ENCODE measurements around the gene SLC22A5.

The SLC22A5 gene

DNA sequence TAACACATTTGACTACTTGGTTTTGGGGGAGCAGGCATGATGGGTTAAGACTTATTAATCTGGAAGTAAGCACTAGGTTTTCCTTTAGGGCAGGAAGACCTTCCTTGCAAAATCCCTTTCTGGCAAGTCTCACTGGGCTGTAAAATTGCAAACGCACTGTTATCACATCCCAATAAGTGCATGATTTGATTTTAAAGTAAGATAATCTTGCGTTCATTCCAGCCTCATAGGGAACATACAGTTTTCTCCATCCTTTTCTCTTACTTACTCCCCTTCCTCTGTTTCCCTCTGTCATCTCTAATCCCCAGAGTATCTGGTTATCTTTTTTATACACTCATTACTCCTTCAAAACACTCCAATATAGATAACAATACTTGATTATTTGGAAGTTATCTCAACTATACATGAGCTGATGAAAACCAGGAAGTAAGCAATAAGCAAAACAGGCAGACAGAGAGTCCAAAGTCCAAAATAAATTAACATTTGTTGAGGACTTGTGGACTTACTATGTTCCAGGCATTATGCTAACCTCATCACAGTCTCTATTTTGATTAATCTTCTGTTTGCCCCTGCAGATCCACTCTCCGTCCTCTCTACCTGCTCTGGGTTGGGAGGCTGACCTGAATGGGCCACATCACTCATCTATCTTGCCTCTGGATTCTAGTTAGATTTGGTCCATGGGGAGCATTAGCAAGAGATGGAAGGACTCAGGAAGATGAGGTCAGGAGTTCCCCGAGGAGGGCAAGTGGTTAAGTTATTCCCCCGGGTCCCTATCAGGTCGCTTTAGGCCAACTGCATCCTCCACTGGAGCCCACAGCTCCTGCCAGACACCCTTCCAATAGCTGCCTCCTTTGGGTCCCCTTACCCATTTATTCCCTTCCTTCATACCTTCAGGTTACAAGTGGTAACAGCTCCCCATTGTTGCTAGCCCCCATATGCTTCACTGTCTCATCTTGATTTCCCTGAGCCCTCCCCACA is 60.2 kb downstream of the SLC22A5 start:
- no peak for DNase-seq (ENCODE audit: extremely low read depth, low read depth)
- TF ChIP-seq, protein P1, sequence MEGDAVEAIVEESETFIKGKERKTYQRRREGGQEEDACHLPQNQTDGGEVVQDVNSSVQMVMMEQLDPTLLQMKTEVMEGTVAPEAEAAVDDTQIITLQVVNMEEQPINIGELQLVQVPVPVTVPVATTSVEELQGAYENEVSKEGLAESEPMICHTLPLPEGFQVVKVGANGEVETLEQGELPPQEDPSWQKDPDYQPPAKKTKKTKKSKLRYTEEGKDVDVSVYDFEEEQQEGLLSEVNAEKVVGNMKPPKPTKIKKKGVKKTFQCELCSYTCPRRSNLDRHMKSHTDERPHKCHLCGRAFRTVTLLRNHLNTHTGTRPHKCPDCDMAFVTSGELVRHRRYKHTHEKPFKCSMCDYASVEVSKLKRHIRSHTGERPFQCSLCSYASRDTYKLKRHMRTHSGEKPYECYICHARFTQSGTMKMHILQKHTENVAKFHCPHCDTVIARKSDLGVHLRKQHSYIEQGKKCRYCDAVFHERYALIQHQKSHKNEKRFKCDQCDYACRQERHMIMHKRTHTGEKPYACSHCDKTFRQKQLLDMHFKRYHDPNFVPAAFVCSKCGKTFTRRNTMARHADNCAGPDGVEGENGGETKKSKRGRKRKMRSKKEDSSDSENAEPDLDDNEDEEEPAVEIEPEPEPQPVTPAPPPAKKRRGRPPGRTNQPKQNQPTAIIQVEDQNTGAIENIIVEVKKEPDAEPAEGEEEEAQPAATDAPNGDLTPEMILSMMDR (IDR thresholded peaks at IDR 0.05; ENCODE audit: low read depth, low read length): no peak

DNA sequence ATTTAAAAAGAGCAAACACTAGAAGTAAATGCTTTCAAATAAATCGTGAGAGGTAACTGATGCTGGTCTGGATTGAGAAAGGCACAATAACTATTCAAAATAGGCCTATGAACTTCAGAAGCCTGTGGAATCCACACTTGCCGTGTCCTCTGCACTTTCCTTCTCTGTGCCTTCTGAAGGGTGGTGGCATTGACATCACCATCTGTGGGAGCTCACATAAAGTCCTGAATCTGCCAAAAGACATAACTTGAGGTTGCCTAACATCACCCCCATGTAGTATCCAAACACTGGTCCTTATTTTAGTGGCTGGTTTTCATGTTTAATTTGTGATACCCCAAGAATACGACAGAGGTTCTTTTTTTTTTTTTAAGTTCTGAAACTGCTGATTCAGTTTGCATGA is 61.2 kb downstream of the SLC22A5 start:
- TF ChIP-seq, protein P1 (IDR thresholded peaks at IDR 0.05; ENCODE audit: low read depth, low read length): no peak

DNA sequence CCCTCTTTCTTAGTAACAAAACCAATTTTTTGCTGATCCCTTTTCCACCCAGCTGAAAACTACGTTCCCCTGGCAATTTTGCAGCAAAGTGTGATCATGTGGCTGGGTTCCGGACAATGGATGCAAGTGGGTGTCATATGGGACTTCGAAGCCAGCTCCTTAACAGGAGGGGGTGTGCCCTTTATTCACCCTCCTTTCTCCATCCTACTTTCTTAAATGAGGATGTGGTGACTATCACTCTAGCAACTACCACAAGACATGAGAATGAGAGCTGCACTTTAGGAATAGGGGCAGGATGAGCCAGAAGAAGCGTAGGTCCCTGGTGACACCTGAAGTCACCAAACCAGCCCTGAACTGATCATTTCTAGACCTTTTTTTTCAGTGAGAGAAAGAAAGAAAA is 62.1 kb downstream of the SLC22A5 start:
- TF ChIP-seq, protein P1 (IDR thresholded peaks at IDR 0.05; ENCODE audit: low read depth, low read length): no peak
- DNase-seq (ENCODE audit: extremely low read depth, low read depth): no peak

More for the DNA sequence above, 61.2 kb downstream of the SLC22A5 start:
- no peak for DNase-seq (ENCODE audit: extremely low read depth, low read depth)

DNA sequence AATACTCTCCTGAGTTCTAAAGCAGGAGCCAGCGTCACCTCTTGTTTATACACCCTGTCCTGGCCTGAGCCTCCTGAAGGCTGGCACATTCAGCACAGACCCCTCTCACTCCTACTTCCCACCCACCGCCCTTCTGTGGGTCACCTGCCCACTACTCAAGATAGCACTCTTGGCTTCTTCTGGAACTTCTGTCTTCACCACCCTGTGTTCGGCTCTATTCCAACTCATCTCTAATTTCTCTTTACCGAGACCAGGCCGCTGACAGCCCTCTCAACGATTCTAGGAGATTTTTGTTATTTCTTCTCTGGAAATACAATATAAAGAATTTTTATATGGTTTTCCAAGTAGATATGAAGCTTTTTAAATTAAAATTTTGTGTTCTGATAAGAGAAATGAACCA is 63.6 kb downstream of the SLC22A5 start:
- TF ChIP-seq, protein P1 (IDR thresholded peaks at IDR 0.05; ENCODE audit: low read depth, low read length): no peak
- DNase-seq (ENCODE audit: extremely low read depth, low read depth): no peak

DNA sequence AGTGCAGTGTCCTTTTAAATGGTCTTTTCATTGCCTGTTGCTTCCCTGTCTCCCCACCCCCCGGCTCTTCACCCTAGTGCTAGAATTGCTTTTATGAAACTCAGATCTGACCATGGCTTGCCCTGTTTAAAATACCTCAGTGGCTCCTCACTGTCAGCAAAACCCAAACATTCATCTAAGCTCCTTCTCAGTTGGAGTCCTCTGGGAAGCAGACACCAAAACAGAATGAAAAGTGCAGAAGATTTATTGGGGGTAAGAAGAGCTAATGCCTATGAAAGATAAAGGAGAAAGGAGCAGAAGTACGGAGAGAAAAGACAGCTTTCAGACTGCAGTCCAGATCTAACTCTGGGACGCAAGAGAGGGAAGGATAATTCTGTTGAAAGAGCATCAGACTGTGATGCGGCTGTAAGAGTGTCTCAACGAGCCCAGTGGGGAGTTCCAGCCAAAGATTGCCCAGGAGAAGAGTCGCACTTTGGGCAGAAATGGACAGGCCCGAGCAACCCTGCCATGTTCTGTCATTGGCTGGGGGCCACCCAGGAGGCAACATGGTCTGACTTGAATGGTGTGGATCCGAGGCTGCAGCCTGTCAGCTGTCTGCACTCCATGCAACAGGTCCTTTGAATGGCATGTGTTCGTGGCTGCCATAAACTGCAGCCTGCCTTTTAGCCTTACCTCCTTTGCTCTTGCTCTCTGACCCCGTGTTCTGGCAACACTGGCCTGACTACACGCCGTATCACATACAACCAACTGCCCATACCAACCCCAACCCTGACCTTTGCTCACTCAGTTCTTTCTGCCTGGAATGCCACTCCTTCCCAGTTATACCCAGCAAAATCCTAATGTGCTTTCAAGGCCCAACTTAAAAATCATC is 65.1 kb downstream of the SLC22A5 start:
- TF ChIP-seq, protein P1 (IDR thresholded peaks at IDR 0.05; ENCODE audit: low read depth, low read length): no peak
- no peak for DNase-seq (ENCODE audit: extremely low read depth, low read depth)

DNA sequence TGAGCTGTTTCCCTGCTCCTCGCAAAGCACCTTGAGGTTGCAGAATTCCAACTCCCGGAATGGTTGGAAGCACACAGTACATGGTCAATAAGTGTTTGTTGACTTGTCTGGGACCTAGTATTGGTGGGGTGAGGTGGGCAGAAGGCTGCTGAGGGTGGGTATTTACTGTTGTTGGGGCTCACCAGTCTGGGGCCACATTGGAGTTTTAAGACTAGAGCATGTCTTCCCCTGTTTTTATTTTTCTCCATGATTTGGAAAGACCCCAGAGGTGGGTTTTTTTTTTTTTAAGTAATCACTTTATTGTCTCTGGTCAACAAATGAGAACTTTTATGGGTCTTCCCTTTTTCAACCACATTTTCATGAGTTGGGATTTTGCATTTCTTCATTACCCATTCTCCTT is 65.9 kb downstream of the SLC22A5 start:
- DNase-seq (ENCODE audit: extremely low read depth, low read depth): no peak
- TF ChIP-seq, protein P1 (IDR thresholded peaks at IDR 0.05; ENCODE audit: low read depth, low read length): no peak

Measured in AG09319 (cell line).